Measurements from ENCODE around the gene SRP68. TPM values are rescaled to one million over a fixed set of nuclear protein-coding genes. Genes with fewer than 3 reads are reported as not detected.
A peak's percentile ranks its signal among the peaks of the same experiment; 100 is the strongest.

Gene SRP68
- total RNA-seq, 1 donor from 2014 or later, result 177 TPM

DNA sequence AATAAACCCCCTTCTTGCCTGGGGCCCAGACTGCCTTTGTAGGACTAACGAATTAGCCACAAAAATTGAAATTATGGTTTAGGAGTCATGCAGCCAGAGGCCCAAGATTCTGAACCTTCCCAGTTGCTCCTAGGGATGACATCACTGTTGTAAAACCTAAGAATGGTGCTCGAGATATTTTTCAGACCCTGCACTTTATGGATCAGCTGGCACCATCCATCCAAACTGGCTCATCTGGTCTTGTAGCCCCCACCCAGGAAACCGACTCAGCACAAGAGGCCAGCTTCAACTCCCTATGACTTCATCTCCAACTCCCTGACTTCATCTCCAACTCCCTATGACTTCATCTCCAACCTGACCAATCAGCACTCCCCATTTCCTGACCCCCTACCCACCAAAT lies 34.3 kb downstream of the SRP68 start:
- intact Hi-C loops (cut with micrococcal nuclease), result no loop called here
- H3K4me3 Mint-ChIP-seq, result no peak overlapping the region
- no peaks in the 10 kb centered on the region for H3K27me3 Mint-ChIP-seq (ENCODE audit: insufficient read depth)
- H3K36me3 Mint-ChIP-seq (ENCODE audit: low read depth), result peaks cover 32% of the 10 kb centered on the region
- no peak overlapping the region for H3K27ac Mint-ChIP-seq
- no peaks in the 10 kb centered on the region for H3K9me3 Mint-ChIP-seq
- DNase-seq (ENCODE audit: low spot score), result no peak
- H3K4me1 Mint-ChIP-seq (ENCODE audit: low read depth), result peaks cover 8% of the 10 kb centered on the region

DNA sequence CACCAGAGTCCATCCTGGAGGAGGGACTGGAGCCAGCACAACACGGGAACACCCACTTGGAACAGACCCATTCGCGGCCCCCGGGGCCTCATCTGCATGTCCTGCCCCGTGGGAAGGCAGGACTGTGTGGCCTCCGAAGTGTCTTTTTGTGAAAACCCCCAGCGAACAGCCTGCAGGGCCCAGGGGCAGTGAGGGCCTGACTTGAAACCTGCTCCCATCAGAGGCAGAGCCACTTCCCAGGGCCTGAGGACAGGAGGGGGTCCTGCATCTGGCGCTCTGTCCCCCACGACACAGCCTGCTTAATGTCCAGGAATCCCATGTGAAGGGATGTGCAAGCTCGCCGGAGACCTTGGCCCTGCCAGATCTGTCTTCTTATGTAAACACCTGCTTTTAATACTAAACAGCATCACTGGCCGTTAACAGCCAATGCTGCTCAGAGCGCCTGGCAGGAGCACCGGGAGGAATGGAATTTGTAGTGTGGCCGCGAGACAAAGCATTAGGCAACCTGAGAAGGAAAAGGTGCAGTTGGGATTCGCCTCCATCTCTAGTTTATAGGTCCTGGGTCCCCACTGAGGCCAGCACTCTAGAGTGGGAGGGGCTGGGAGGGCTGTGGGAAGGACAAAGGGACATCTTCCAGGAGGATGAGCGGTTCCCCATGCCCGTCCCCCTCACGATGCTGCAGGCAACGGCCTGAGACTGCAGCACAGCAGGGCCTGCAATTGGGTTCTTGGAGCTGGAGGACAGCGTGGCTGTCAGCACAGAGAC lies 35.6 kb downstream of the SRP68 start:
- H3K27me3 Mint-ChIP-seq (ENCODE audit: insufficient read depth), result no peaks in the 10 kb centered on the region
- H3K9me3 Mint-ChIP-seq, result no peaks in the 10 kb centered on the region
- no peak overlapping the region for H3K27ac Mint-ChIP-seq
- intact Hi-C loops (cut with micrococcal nuclease), result no loop called here
- H3K4me1 Mint-ChIP-seq (ENCODE audit: low read depth), result peaks cover 8% of the 10 kb centered on the region
- H3K36me3 Mint-ChIP-seq (ENCODE audit: low read depth), result peaks cover 32% of the 10 kb centered on the region
- no peak overlapping the region for H3K4me3 Mint-ChIP-seq
- DNase-seq (ENCODE audit: low spot score), result no peak

GRCh38 chr17:76034428-76035350 lies 37.6 kb downstream of the SRP68 start:
- Mint-ChIP-seq H3K4me3 (no peak overlapping the region), H3K9me3 (no peaks in the 10 kb centered on the region), H3K27ac (no peak overlapping the region), H3K27me3 (ENCODE audit: insufficient read depth) (no peaks in the 10 kb centered on the region), H3K36me3 (ENCODE audit: low read depth) (peaks cover 17% of the 10 kb centered on the region), H3K4me1 (ENCODE audit: low read depth) (peaks cover 10% of the 10 kb centered on the region)
- intact Hi-C loops (cut with micrococcal nuclease), result no loop called here
- DNase-seq (ENCODE audit: low spot score), result no peak

DNA sequence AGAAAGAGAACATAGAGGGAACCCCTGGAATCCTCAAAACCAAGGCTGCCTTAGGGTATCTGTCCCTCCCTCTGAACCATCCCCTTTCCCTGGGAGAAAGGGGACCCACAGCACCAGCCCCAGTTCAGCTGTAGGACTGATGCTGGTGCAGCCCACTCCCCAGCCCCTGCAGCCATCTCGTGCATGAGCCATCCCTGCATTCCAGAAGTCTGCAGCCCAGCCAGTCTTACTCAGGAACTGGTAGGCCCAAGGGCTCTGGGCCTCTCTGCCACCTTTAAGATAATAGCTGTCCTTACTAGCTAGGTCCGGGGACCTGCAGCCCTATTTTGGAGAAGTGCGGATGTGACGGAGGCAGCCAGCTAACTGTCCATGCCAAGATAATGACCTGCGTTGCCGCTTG lies 39.2 kb downstream of the SRP68 start:
- intact Hi-C loops (cut with micrococcal nuclease), result no loop called here
- DNase-seq (ENCODE audit: low spot score), result no peak
- H3K27ac Mint-ChIP-seq, result peak overlapping the region; percentile 20
- no peaks in the 10 kb centered on the region for H3K9me3 Mint-ChIP-seq
- no peaks in the 10 kb centered on the region for H3K27me3 Mint-ChIP-seq (ENCODE audit: insufficient read depth)
- no peak overlapping the region for H3K4me3 Mint-ChIP-seq
- H3K36me3 Mint-ChIP-seq (ENCODE audit: low read depth), result peaks cover 3% of the 10 kb centered on the region
- H3K4me1 Mint-ChIP-seq (ENCODE audit: low read depth), result peaks cover 10% of the 10 kb centered on the region

- H3K36me3 Mint-ChIP-seq (ENCODE audit: low read depth), result peaks cover 3% of the 10 kb centered on the region
- H3K27ac Mint-ChIP-seq, result no peak overlapping the region
- DNase-seq (ENCODE audit: low spot score), result no peak
- no peaks in the 10 kb centered on the region for H3K27me3 Mint-ChIP-seq (ENCODE audit: insufficient read depth)
- no peaks in the 10 kb centered on the region for H3K9me3 Mint-ChIP-seq
- intact Hi-C loops (cut with micrococcal nuclease), result no loop called here
- peaks cover 8% of the 10 kb centered on the region for H3K4me1 Mint-ChIP-seq (ENCODE audit: low read depth)
- no peak overlapping the region for H3K4me3 Mint-ChIP-seq
Observed at GRCh38 chr17:76032780-76033108, 39.6 kb downstream of the SRP68 start.

- Mint-ChIP-seq H3K9me3 (no peaks in the 10 kb centered on the region), H3K27ac (no peak overlapping the region), H3K27me3 (ENCODE audit: insufficient read depth) (no peaks in the 10 kb centered on the region), H3K36me3 (ENCODE audit: low read depth) (peaks cover 2% of the 10 kb centered on the region), H3K4me1 (ENCODE audit: low read depth) (peaks cover 8% of the 10 kb centered on the region), H3K4me3 (no peak overlapping the region)
- no peak for DNase-seq (ENCODE audit: low spot score)
- intact Hi-C loops (cut with micrococcal nuclease), result no loop called here
Observed at GRCh38 chr17:76032073-76032779, 40.1 kb downstream of the SRP68 start.

- H3K27ac Mint-ChIP-seq, result no peak within 1 kb of the TSS
- peaks cover 8% of the 10 kb centered on the region for H3K4me1 Mint-ChIP-seq (ENCODE audit: low read depth)
- H3K36me3 Mint-ChIP-seq (ENCODE audit: low read depth), result no peaks in the 10 kb centered on the region
- H3K27me3 Mint-ChIP-seq (ENCODE audit: insufficient read depth), result no peaks in the 10 kb centered on the region
- intact Hi-C loops (cut with micrococcal nuclease), result no loop called here
- no peaks in the 10 kb centered on the region for H3K9me3 Mint-ChIP-seq
- no peak for DNase-seq (ENCODE audit: low spot score)
- H3K4me3 Mint-ChIP-seq, result no peak within 1 kb of the TSS
Observed at GRCh38 chr17:76027159-76027839, 45.0 kb downstream of the SRP68 start, which contains the start of gene EVPL. TSS of gene EVPL (minus strand) at chr17:76027306. CDS start at chr17:76027198, 108 bp downstream.

GRCh38 chr17:76026714-76027158 lies 45.6 kb downstream of the SRP68 start:
- DNase-seq (ENCODE audit: low spot score), result no peak
- Mint-ChIP-seq H3K27me3 (ENCODE audit: insufficient read depth) (no peaks in the 10 kb centered on the region), H3K9me3 (no peaks in the 10 kb centered on the region), H3K4me3 (no peak overlapping the region), H3K27ac (no peak overlapping the region), H3K4me1 (ENCODE audit: low read depth) (peaks cover 8% of the 10 kb centered on the region), H3K36me3 (ENCODE audit: low read depth) (no peaks in the 10 kb centered on the region)
- intact Hi-C loops (cut with micrococcal nuclease), result no loop called here

GRCh38 chr17:76025294-76025693 lies 47.0 kb downstream of the SRP68 start:
- Mint-ChIP-seq H3K4me1 (ENCODE audit: low read depth) (peaks cover 8% of the 10 kb centered on the region), H3K4me3 (no peak overlapping the region), H3K27ac (no peak overlapping the region), H3K27me3 (ENCODE audit: insufficient read depth) (no peaks in the 10 kb centered on the region), H3K9me3 (no peaks in the 10 kb centered on the region), H3K36me3 (ENCODE audit: low read depth) (no peaks in the 10 kb centered on the region)
- no peak for DNase-seq (ENCODE audit: low spot score)
- intact Hi-C loops (cut with micrococcal nuclease), result no loop called here

DNA sequence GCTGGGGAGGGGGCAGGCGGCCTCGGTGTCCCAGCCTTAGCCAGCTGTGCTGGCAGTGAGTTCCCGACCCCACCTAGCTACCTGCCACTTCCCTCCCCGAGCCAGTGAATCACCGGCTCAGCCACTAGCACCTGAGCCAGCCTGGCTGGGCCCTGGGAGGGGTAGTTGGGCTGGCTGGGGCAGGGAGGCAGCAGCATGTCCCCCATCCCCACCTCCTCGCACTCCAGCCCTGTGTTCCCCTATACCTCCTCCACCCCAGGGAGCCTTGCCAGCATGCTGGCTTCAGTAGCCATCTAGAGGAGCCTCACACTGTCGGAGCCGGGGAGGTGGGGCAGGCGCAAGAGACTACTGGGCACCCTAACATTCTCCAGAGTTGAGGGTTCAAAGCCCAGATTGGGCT lies 48.0 kb downstream of the SRP68 start:
- Mint-ChIP-seq H3K27me3 (ENCODE audit: insufficient read depth) (no peaks in the 10 kb centered on the region), H3K4me3 (no peak overlapping the region), H3K27ac (no peak overlapping the region), H3K9me3 (no peaks in the 10 kb centered on the region), H3K36me3 (ENCODE audit: low read depth) (no peaks in the 10 kb centered on the region), H3K4me1 (ENCODE audit: low read depth) (peaks cover 2% of the 10 kb centered on the region)
- intact Hi-C loops (cut with micrococcal nuclease), result no loop called here
- no peak for DNase-seq (ENCODE audit: low spot score)

DNA sequence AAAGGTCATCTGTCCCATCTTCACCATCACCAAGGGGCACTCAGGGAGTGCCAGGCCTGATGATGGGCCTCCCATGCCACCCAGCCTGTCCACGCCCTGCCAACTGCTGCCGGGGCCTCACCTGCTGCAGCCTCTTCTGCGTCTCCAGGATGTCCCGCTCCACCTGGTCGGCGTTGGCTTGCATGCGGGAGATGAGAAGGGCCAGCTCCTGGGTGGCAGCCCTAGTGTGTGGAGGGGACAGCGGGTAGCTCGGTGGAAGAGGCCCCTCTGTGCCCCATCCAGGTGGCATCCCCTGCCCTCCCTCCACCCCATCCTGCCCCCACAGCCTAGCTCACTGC lies 48.4 kb downstream of the SRP68 start:
- Mint-ChIP-seq H3K27me3 (ENCODE audit: insufficient read depth) (no peaks in the 10 kb centered on the region), H3K4me3 (no peak overlapping the region), H3K36me3 (ENCODE audit: low read depth) (no peaks in the 10 kb centered on the region), H3K4me1 (ENCODE audit: low read depth) (no peaks in the 10 kb centered on the region), H3K27ac (no peak overlapping the region), H3K9me3 (no peaks in the 10 kb centered on the region)
- DNase-seq (ENCODE audit: low spot score), result no peak
- intact Hi-C loops (cut with micrococcal nuclease), result no loop called here

- Mint-ChIP-seq H3K27me3 (ENCODE audit: insufficient read depth) (no peaks in the 10 kb centered on the region), H3K4me3 (no peak overlapping the region), H3K4me1 (ENCODE audit: low read depth) (no peaks in the 10 kb centered on the region), H3K36me3 (ENCODE audit: low read depth) (no peaks in the 10 kb centered on the region), H3K9me3 (no peaks in the 10 kb centered on the region), H3K27ac (no peak overlapping the region)
- intact Hi-C loops (cut with micrococcal nuclease), result no loop called here
- no peak for DNase-seq (ENCODE audit: low spot score)
Observed at GRCh38 chr17:76022973-76023899, 49.1 kb downstream of the SRP68 start.
